Measurements from ENCODE around the gene KDM2B. TPM values are rescaled to one million over a fixed set of nuclear protein-coding genes. Genes with fewer than 3 reads are reported as not detected.

KDM2B gene
- total RNA-seq = 24.0 and 25.9 TPM in 2 replicates

GRCh38 chr12:121580959-121581685 is at the start of gene KDM2B:
KDM2B (minus strand) TSS chr12:121581023; CDS start chr12:121580911, 112 bp downstream.

GRCh38 chr12:121626087-121626852 is 45.4 kb upstream of the KDM2B start, which contains the start of gene ORAI1:
ORAI1 (plus strand) TSS chr12:121626530.

GRCh38 chr12:121399391-121400331 is 181.2 kb downstream of the KDM2B start, which contains the start of gene RNF34:
RNF34 (plus strand) TSS chr12:121400118; CDS start chr12:121400213, 95 bp downstream.

Small RNA genes lying within 50 kb of the gene (small RNA-seq; reads per million reads assigned to genes)
- not detected for gene RNU6-1004P

Other genes starting within 250 kb of the KDM2B start
- gene ANAPC5, start 228.6 kb downstream of the KDM2B start, total RNA-seq = 148 and 168 TPM in 2 replicates
- gene RNF34, start 180.9 kb downstream of the KDM2B start, total RNA-seq = 36.2 and 39.7 TPM in 2 replicates
- gene ORAI1, start 45.5 kb upstream of the KDM2B start, total RNA-seq = 6.2 and 6.5 TPM in 2 replicates
- 1.0 and 1.3 TPM in 2 replicates for gene MORN3, start 88.6 kb upstream of the KDM2B start, total RNA-seq
- gene TMEM120B, start 131.7 kb upstream of the KDM2B start, total RNA-seq = 7.7 and 7.8 TPM in 2 replicates
- gene RHOF, start 212.7 kb upstream of the KDM2B start, total RNA-seq = 18.6 and 19.3 TPM in 2 replicates
- 5.4 and 5.9 TPM in 2 replicates for gene SETD1B, start 223.0 kb upstream of the KDM2B start, total RNA-seq